NCI-H2171 treated with DMSO at 0.1 percent for 48 hours (cell line): ENCODE measurements around the gene IGSF1.
A peak's percentile ranks its signal among the peaks of the same experiment; 100 is the strongest.

Experiments used
- DNase-seq: peaks from one replicate; lab custom pipeline; 2025; lab: John Stamatoyannopoulos, UW

Gene IGSF1, protein sequence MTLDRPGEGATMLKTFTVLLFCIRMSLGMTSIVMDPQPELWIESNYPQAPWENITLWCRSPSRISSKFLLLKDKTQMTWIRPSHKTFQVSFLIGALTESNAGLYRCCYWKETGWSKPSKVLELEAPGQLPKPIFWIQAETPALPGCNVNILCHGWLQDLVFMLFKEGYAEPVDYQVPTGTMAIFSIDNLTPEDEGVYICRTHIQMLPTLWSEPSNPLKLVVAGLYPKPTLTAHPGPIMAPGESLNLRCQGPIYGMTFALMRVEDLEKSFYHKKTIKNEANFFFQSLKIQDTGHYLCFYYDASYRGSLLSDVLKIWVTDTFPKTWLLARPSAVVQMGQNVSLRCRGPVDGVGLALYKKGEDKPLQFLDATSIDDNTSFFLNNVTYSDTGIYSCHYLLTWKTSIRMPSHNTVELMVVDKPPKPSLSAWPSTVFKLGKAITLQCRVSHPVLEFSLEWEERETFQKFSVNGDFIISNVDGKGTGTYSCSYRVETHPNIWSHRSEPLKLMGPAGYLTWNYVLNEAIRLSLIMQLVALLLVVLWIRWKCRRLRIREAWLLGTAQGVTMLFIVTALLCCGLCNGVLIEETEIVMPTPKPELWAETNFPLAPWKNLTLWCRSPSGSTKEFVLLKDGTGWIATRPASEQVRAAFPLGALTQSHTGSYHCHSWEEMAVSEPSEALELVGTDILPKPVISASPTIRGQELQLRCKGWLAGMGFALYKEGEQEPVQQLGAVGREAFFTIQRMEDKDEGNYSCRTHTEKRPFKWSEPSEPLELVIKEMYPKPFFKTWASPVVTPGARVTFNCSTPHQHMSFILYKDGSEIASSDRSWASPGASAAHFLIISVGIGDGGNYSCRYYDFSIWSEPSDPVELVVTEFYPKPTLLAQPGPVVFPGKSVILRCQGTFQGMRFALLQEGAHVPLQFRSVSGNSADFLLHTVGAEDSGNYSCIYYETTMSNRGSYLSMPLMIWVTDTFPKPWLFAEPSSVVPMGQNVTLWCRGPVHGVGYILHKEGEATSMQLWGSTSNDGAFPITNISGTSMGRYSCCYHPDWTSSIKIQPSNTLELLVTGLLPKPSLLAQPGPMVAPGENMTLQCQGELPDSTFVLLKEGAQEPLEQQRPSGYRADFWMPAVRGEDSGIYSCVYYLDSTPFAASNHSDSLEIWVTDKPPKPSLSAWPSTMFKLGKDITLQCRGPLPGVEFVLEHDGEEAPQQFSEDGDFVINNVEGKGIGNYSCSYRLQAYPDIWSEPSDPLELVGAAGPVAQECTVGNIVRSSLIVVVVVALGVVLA (N-terminal part only)

DNA sequence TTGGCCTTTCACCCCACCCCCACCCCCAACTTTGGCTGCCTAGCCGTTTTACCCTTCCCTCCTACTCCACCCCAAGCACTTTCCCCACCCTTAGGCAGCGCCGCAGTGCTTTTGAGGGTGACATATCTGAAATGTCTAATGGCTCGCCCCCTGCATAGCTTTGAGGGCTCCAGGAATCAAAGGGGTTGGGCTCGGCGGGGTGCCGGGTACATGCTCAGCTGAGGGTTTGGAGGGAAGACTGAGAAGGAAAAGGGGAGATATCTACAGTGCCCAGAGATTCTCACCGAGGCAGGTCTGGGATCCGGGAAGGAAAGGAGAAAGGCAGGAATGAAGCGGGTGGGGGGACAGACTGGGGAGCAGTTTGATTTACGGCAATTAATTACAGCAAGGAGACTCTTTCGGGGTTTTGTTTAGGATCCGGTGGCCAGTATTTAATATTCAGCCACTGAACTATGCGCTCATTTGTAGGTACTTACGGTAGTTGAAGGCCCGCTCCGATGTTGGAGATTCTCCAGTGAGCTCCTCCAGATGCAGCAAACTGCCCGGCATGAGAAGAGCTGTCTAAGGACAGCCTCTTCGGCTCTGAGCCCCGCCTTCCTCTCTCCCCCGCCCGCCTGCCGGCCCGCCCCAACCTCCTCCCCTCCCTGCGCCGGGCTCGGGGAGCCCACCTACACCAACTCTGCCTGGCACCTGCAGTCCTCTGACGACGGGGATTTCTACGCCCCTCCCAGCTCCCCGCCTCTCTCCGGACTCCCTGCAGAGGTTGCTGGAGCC, at the start of gene IGSF1:
Gene IGSF1, minus strand, starts transcription at position 569 of the 774 bp plus-strand sequence. CDS start 2,632 bp downstream, outside the sequence.
- DNase-seq, result peak; percentile 45

DNA sequence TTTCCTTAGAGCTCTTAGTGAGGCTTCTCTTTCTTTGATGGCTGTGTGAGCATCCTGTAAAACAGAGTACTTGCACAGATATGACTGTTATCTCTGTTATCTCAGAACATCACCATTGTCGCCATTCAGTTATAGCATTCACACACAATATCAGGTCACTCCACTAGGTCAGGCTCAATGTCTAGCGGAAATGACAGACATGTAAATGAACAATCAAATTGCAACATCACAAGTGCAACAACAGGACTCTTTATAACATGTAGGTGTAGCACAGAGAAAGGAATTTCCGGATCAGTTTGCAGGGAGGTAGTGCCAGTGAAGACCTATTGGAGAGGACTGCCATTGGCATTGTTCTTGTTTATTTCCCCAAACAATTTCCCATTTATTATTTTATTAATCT, 43.2 kb upstream of the IGSF1 start:
- no peak for DNase-seq

DNA sequence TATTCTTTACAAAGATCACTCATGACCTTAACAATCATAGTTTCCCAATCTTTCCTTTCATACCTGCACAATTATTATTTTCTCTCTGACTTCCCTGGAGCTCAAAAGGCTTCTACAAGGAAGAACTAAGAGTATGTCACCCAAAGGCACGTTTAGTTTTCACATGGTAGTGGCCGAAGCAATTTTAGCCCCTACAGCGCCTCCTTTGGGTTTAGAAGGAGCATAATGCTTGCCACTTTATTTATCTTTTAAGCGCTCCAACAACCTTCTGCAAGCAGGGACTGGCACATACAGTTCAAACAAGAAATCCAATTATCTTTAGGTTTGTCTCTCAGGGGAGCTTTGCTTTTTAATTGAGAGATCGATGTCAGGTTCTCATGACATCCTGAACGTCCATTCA, 42.0 kb upstream of the IGSF1 start:
- peak; percentile 2 for DNase-seq

DNA sequence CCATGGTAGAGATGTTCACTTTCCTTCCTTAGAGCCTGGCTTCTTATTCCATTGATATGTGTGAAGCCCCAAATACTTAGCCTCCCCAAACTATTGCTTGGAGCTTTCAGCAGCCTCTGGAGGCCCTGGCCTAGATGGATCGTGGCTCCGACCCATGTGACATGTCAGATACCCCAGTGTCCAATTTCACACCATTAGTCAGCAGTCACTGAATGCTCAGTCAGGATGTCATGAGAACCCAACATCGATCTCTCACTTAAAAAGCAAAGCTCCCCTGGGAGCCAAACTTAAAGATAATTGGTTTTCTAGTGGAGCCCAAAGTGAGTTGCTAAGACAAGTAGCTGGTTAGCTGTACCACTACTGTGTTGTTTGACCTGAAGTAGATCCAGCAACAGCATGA, 41.6 kb upstream of the IGSF1 start:
- DNase-seq, result peak; percentile 12

DNA sequence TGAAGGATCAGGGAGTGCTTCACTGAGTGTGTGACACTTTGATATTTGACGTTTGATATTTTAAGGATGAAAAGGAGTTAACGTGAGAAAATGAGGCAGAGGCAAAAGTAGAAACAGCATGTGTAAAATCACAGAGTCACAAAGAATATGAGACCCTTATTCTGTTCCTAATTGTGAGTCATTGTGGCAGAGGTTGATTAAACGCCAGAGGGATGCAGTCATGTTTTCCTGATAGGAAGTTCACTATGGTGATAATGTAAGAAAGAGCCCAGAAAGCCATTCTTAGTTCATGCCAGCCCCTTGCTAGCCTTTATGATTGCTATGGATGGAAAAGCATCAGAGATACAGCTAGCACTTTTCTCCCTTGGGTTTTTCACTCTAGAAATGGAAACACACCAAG, 33.5 kb upstream of the IGSF1 start:
- no peak for DNase-seq

DNA sequence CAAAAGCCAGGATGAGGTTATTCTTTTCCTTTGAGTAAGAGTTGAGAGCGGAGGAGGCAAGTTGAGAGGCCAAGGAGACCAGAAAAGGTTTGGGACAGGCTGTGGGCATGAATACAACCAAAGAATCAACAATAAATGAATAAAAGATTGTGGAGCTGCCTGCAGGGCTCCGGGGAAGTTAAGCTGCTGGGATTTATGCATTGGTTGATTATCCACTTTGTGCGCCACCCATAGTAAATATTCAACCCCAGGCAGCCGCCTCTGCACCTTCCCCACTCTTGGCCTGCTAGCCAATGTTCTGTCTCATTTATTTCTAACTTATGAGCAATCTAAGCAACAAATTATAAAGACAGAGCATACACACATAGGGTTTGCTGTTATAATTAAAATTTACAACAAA, 28.2 kb upstream of the IGSF1 start:
- no peak for DNase-seq

DNA sequence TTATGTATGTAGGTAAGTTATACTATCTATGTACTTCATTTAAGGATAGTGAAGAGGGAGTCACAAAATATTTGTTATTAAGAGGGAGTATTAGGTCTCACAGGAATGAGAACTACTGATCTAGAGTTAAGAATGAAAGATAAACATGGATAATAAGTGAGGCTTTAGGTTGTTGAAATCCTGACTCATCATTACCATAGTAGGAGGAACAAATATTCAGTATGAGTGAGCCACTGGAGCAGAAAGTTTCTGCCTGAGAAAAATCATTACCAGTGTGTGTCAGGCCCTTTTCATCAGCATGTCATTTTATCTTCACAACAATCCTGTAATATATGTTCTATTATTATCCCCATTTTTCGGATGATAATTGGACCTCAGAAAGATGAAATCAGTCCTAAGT, 27.2 kb upstream of the IGSF1 start:
- DNase-seq, result no peak

DNA sequence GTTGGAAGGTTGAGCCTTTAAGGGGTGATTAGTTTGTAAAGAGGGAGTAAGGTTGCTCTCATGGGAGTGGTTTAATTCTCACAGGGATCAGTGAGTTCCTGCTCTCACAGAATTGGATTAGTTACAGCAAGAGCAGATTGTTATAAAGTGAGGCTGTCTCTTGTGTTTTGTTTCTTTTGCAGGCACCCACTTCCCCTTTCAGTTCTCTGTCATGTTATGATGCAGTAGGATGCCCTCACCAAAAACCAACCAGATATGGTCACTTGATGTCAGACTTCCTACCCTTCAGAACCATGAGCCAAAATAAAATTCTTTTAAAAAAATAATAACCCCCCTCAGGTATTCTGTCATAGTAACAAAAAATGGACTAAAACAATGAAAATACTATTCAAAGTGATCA, 19.9 kb upstream of the IGSF1 start:
- peak; percentile 7 for DNase-seq

DNA sequence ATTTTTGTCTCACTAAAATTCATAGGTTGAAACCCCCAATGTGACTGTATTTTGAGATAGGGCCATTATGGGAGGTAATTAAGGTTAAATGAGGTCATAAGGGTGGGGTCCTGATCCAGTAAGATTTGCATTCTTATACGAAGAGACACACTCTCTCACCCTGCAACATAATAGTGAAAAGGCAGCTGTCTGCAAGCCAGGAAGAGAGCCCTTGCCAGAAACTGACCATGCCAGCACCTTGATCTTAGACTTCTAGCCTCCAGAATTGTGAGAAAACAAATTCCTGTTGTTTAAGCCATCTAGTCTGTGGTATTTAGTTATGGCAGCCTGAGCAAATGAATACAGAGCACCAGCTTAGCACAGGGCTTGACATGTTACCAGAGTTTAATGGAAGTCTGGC, 17.5 kb upstream of the IGSF1 start:
- DNase-seq, result no peak

DNA sequence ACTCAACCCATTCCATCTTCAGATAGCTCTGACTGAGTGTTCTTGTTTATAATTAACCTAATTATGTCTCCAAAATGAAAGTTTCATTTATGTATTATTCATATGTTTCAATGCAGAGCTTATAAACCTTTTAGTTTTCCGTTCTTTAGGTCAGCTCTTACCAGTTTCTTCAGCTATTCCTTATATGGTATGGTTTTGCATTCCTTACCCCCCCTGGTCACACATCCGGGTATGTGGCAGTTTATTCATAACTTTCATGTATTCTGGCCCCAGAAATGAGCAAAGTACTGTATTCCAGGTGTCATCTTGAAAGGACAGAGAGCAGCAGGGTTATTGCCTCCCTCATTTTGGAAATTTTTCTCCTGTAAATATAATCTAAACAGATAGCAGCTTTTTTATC, 16.8 kb upstream of the IGSF1 start:
- no peak for DNase-seq

DNA sequence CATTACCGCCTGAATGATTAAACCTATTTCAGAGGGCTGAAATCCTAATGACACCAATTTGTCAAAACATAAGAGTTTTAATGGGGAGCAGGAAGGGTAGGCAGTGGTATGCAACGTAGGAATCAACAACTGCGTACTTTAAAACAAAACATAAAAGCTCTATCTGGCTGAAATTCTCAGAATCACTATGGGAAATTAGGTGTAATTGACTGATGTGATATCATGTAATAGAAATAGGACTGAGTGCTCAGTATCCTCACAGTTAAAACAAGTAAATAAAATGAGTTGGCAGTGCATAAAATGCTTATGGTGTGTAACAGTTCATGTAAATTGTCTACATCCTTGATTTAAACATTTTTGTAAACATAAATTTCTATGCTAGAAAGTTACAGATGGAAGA, 13.6 kb upstream of the IGSF1 start:
- DNase-seq, result no peak

DNA sequence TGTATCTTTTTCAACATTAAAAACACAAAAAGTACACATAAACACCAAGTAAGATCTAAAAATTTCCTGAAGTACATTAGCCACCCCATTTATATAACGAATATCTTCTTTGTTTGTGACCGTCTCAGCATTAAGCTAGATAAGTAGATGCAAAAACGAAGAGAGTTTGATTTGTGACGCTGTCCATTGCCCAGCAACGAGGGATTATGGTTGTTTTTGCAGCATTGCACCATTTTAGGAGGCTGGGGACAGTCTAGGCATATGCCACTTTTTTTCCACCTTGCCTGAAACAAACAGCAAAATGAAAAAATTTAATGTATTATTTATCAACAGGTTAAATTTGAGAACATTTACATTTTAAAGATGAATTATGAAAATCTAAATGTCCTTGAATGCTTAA, 12.0 kb upstream of the IGSF1 start:
- no peak for DNase-seq

DNA sequence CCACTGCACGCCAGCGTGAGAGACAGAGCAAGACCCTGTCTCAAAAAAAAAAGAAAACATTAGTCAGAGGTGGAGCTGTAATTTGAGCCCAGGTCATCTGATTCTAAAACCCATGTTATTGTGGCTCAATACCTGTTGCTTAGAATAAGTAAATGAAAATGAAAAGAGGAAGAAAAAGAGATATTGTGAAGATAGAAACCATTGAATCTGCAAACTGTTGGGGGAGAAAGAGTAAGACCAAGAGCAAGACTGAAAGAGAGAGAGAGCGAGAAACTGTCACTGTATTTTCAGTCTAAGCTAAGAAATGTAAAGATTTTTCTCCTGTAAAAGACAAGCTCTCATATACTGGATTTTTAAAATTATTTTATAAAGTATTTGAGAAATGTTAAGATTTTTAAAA, 9.7 kb upstream of the IGSF1 start:
- no peak for DNase-seq

DNA sequence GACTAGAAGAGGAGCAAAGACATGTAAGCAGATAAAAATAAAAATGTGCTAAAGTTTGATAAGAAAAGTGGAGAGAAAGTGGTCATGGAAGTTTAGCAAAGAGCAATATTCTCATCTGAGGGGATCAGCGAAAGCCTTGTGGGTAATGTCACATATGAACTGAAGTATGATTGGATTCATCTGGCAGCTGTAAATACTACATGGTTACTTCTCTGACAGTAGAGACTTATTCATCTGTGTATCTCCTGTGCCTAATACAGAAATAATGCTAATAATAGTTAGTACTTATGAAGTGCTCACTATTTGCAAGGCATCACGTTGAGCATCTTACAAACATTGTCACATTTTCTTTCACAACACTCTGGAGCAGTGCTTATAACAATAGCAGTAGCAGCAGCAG, 8.9 kb upstream of the IGSF1 start:
- DNase-seq, result no peak

DNA sequence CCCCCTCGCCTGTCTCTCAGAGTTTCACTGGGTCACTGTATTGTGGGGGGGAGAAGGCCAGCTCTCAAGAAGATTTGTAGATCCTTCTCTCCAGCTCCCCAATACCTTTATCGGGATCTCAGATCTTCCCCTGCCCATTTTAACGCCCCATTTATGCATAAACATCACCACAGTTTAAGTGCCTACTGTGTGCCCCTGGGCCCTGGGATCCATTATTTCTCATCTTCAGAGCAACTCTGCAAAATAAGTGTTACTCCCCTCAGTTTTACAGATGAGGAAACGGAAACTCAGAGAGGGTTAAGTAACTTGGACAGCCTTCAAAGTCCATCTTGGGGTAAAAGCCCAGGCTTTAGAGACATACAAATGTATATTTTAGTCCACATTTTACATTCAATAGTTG, 421 bp upstream of the IGSF1 start:
- DNase-seq, result no peak

DNA sequence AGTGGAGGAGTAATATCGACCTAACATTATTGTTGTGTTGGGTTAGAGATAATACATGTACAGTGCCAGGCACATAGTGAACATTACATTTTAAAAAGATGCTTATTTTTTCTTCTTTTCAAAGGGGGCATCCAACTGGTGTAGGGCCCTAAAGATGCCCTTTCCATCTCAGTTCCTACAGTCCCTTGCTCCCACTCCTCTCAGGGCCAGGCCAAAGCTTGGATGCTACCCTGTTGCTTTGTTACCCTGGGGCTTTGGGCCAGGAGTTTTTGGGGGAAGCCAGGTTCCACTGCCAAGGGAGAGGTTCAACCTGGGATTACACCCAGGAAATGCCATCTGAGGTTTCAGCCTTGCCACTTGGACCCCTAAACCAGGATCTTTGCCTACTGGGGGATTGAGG, 918 bp downstream of the IGSF1 start:
- DNase-seq, result no peak

DNA sequence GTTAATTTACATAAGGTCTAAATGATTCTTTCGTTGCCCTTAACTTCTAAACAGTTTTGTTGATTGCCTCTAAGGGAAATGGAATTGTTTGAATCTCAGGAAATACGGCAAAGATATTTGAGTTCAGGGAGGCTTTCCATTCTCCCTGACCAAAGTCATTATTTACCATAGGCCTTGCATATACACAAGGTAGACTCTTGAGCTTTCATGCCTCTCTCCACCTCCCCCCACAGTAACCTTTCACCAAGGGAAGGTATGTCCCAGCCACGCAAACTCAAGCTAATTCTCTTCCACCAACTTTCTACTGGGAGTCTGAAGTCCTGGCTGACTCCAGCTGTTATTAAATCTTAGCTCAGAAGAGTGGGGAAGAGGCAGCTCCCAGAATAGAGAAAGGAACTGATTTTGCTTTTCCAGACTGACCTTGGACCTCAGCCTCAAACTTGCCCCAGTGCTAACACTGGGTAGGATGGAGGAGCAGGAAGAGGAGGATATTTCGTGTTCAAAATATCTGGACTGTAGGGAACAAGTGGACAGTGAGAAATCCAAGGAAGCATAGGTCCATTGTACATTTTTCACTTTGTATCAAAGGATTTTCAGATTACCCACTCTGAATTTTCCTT, 1.4 kb downstream of the IGSF1 start:
- no peak for DNase-seq

DNA sequence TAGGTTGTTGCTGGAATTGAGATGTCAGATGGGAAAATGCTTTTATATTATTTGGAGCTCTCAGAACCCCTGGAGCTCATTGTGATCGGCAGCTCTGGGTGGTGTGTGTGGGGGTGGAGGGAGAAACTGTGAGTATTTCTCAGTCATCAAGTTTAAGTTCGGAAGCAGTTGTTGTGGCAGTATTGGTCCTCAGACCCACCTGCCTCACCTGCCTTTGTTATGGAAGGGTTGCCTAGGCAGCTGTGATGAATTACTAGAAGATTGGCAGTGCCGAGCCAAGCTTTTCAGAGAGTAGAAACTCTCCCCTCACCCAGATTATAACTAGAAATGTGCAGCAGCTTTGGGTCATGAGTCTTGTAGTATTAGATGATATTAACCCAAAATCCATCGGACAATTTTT, 9.5 kb downstream of the IGSF1 start:
- no peak for DNase-seq

DNA sequence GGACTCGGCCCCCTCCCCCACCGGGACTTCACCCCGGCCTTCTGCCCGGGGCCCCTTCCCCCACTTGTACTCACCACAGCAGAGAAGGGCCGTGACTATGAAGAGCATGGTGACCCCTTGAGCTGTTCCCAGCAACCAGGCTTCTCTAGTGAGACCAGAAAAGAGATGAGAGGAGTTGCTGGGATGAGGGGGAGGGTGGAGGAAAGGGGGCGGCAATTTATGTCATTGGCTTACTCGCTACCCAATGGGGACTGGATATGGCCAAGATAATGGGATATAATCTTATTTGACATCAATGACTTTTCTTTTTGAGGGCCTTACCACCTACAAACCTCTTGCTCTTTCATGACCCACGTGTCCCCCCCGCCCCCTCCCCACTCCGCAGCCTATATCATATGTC, 9.9 kb downstream of the IGSF1 start:
- DNase-seq, result no peak

DNA sequence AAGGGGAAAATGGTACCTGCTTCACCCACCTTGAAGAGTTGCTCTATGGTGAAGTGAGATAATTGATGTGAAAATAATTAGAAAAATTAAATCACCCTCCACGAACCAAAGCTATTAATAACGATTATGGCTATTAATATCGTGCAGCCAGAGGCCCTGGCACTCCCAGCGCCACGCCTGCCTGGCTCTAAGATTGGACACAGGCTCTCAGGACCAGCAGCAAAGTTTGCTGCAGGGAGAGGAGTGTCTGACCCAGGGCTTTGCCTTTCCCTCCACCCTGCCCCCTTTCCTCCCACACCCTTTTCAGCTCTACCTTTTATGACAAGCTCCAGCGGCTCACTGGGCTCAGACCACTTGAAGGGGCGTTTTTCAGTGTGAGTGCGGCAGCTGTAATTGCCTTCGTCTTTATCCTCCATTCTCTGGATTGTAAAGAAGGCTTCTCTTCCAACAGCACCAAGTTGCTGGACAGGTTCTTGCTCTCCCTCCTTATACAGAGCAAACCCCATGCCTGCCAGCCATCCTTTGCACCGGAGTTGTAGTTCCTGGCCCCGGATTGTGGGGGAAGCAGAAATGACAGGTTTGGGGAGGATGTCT, 11.5 kb downstream of the IGSF1 start:
- DNase-seq, result no peak

DNA sequence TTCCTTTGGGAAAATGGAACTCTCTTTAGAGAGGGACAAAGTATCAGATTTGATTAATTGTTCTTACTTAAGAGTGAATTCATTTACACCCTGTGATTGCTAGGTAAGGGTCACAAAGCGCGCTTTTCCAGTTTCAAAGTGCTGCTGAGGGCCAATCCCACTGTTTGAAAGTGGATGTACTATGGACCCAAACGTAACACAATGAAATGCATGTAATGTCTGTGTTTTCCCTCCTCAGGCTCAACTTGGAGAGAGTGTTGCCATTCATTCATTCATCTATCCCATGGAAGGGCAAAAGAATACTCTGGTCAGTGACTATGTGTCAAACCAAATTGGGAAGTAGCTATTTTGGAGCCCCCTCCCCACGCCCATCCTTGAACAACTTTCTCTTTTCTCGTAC, 16.1 kb downstream of the IGSF1 start:
- DNase-seq, result no peak
